SH-SY5Y (cell line): ENCODE results near the gene ULK2.

Source experiments
- GATA2 ChIP-seq: IDR thresholded peaks from 2 replicates; pipeline ENCODE4 v1.6.1; 2011; ENCODE audit warnings: mild to moderate bottlenecking, low read depth, low read length
- GATA3 ChIP-seq: IDR thresholded peaks from 2 replicates; pipeline ENCODE4 v1.6.1; 2011; ENCODE audit warnings: low read depth, mild to moderate bottlenecking, low read length, moderate library complexity

GRCh38 chr17:19740933-19741332 is 126.8 kb downstream of the ULK2 start:
- no peak for TF ChIP-seq GATA2
- no peak for TF ChIP-seq GATA3
